Activated T-cell treated with anti-CD3 and anti-CD28 coated beads, Interleukin-2, amount 50 U/mL, for 4 hours (primary cell): ENCODE measurements around the gene MLEC. TPM values are rescaled to one million over a fixed set of nuclear protein-coding genes. Genes with fewer than 3 reads are reported as not detected.
A peak's percentile ranks its signal among the peaks of the same experiment; 100 is the strongest.

ENCODE experiments used
- ATAC-seq, 2 donors: fragments of 200-7000 bp; cut with Tn5 transposase; one replicate each; pipeline ENCODE4 v1.10.0; 2021
- DNase-seq: peaks from one replicate; pipeline ENCODE4 v3.0.0-alpha.2; 2020
- H3K27me3 Mint-ChIP-seq: one replicate; pipeline ENCODE4 v1.8.0; 2021; ENCODE audit warnings: low read depth, mixed read lengths
- H3K36me3 Mint-ChIP-seq: one replicate; pipeline ENCODE4 v1.8.0; 2022; ENCODE audit warnings: mixed read lengths; ENCODE audit not compliant: insufficient read depth
- H3K4me1 Mint-ChIP-seq: one replicate; pipeline ENCODE4 v1.8.0; 2021; ENCODE audit warnings: low read depth, mixed read lengths
- H3K4me3 Mint-ChIP-seq: one replicate; pipeline ENCODE4 v1.8.0; 2021; ENCODE audit warnings: mild to moderate bottlenecking, moderate library complexity, mixed read lengths
- H3K9me3 Mint-ChIP-seq: one replicate; pipeline ENCODE4 v1.8.0; 2021; ENCODE audit warnings: mixed read lengths
- total RNA-seq, 3 donors: library from RNA; stranded (reverse); gene quantifications; one replicate each; pipeline ENCODE4 v1.2.1, GENCODE V29; 2021

MLEC gene
- total RNA-seq, 3 donors from 2014 or later: 153 to 172 (median 153) TPM

GRCh38 chr12:120693848-120694247 lies 6.9 kb downstream of the MLEC start:
- no peak overlapping the region for H3K4me3 Mint-ChIP-seq
- no peaks in the 10 kb centered on the region for H3K27me3 Mint-ChIP-seq
- no peak for DNase-seq
- H3K4me1 Mint-ChIP-seq: peaks cover 39% of the 10 kb centered on the region
- ATAC-seq: no peak
- H3K36me3 Mint-ChIP-seq: peaks cover 48% of the 10 kb centered on the region
- no peaks in the 10 kb centered on the region for H3K9me3 Mint-ChIP-seq

- ATAC-seq (no peak), DNase-seq (no peak)
- Mint-ChIP-seq H3K4me1 (peaks cover 15% of the 10 kb centered on the region), H3K9me3 (no peaks in the 10 kb centered on the region), H3K4me3 (no peak overlapping the region), H3K36me3 (peaks cover 67% of the 10 kb centered on the region), H3K27me3 (no peaks in the 10 kb centered on the region)
Measured at GRCh38 chr12:120696626-120697025, 9.7 kb downstream of the MLEC start.

GRCh38 chr12:120697344-120697743 lies 10.4 kb downstream of the MLEC start:
- ATAC-seq: no peak
- no peak for DNase-seq
- Mint-ChIP-seq H3K36me3 (peaks cover 67% of the 10 kb centered on the region), H3K4me3 (no peak overlapping the region), H3K9me3 (no peaks in the 10 kb centered on the region), H3K27me3 (no peaks in the 10 kb centered on the region), H3K4me1 (peaks cover 11% of the 10 kb centered on the region)

GRCh38 chr12:120698665-120699064 lies 11.7 kb downstream of the MLEC start:
- H3K27me3 Mint-ChIP-seq: no peaks in the 10 kb centered on the region
- H3K9me3 Mint-ChIP-seq: no peaks in the 10 kb centered on the region
- peaks cover 60% of the 10 kb centered on the region for H3K36me3 Mint-ChIP-seq
- H3K4me1 Mint-ChIP-seq: no peaks in the 10 kb centered on the region
- DNase-seq (no peak), ATAC-seq (no peak)
- H3K4me3 Mint-ChIP-seq: no peak overlapping the region

- H3K36me3 Mint-ChIP-seq: peaks cover 55% of the 10 kb centered on the region
- no peak for DNase-seq
- no peaks in the 10 kb centered on the region for H3K9me3 Mint-ChIP-seq
- ATAC-seq: no peak
- no peak overlapping the region for H3K4me3 Mint-ChIP-seq
- H3K27me3 Mint-ChIP-seq: no peaks in the 10 kb centered on the region
- no peaks in the 10 kb centered on the region for H3K4me1 Mint-ChIP-seq
Measured at GRCh38 chr12:120699553-120699952, 12.6 kb downstream of the MLEC start.

- no peaks in the 10 kb centered on the region for H3K27me3 Mint-ChIP-seq
- H3K36me3 Mint-ChIP-seq: peaks cover 46% of the 10 kb centered on the region
- ATAC-seq (no peak), DNase-seq (no peak)
- no peak overlapping the region for H3K4me3 Mint-ChIP-seq
- H3K4me1 Mint-ChIP-seq: no peaks in the 10 kb centered on the region
- no peaks in the 10 kb centered on the region for H3K9me3 Mint-ChIP-seq
Measured at GRCh38 chr12:120700886-120701285, 13.9 kb downstream of the MLEC start.

GRCh38 chr12:120702637-120703036 lies 15.7 kb downstream of the MLEC start:
- Mint-ChIP-seq H3K4me3 (no peak overlapping the region), H3K9me3 (no peaks in the 10 kb centered on the region), H3K36me3 (peaks cover 29% of the 10 kb centered on the region), H3K27me3 (no peaks in the 10 kb centered on the region), H3K4me1 (no peaks in the 10 kb centered on the region)
- DNase-seq (no peak), ATAC-seq (no peak)

- Mint-ChIP-seq H3K9me3 (no peaks in the 10 kb centered on the region), H3K4me3 (no peak overlapping the region), H3K4me1 (no peaks in the 10 kb centered on the region), H3K36me3 (peaks cover 25% of the 10 kb centered on the region), H3K27me3 (no peaks in the 10 kb centered on the region)
- ATAC-seq: no peak
- DNase-seq: no peak
Measured at GRCh38 chr12:120703311-120703942, 16.5 kb downstream of the MLEC start.

- no peak for DNase-seq
- Mint-ChIP-seq H3K9me3 (no peaks in the 10 kb centered on the region), H3K4me3 (no peak overlapping the region), H3K27me3 (no peaks in the 10 kb centered on the region), H3K4me1 (peaks cover 7% of the 10 kb centered on the region), H3K36me3 (peaks cover 6% of the 10 kb centered on the region)
- ATAC-seq: no peak
Measured at GRCh38 chr12:120705618-120706017, 18.7 kb downstream of the MLEC start.

- DNase-seq (no peak), ATAC-seq (no peak)
- H3K36me3 Mint-ChIP-seq: peaks cover 2% of the 10 kb centered on the region
- no peaks in the 10 kb centered on the region for H3K9me3 Mint-ChIP-seq
- H3K4me1 Mint-ChIP-seq: peaks cover 7% of the 10 kb centered on the region
- no peak overlapping the region for H3K4me3 Mint-ChIP-seq
- no peaks in the 10 kb centered on the region for H3K27me3 Mint-ChIP-seq
Measured at GRCh38 chr12:120706029-120706428, 19.1 kb downstream of the MLEC start.

- no peaks in the 10 kb centered on the region for H3K27me3 Mint-ChIP-seq
- H3K4me3 Mint-ChIP-seq: no peak overlapping the region
- ATAC-seq (no peak), DNase-seq (no peak)
- peaks cover 3% of the 10 kb centered on the region for H3K36me3 Mint-ChIP-seq
- peaks cover 27% of the 10 kb centered on the region for H3K4me1 Mint-ChIP-seq
- H3K9me3 Mint-ChIP-seq: no peaks in the 10 kb centered on the region
Measured at GRCh38 chr12:120708651-120709050, 21.7 kb downstream of the MLEC start.

GRCh38 chr12:120710031-120710804 lies 23.3 kb downstream of the MLEC start, which contains the start of gene UNC119B:
TSS of gene UNC119B (plus strand) at chr12:120710458. CDS start at chr12:120710475, 17 bp downstream.
- Mint-ChIP-seq H3K27me3 (no peaks in the 10 kb centered on the region), H3K9me3 (no peaks in the 10 kb centered on the region), H3K4me3 (peak within 1 kb of the TSS; percentile 87), H3K4me1 (peaks cover 31% of the 10 kb centered on the region), H3K36me3 (peaks cover 11% of the 10 kb centered on the region)
- ATAC-seq (peak; percentile 87 to 91), DNase-seq (peak; percentile 73)

- ATAC-seq (peak; percentile 53 to 58), DNase-seq (peak; percentile 11)
- Mint-ChIP-seq H3K9me3 (no peaks in the 10 kb centered on the region), H3K36me3 (peaks cover 11% of the 10 kb centered on the region), H3K27me3 (no peaks in the 10 kb centered on the region), H3K4me3 (peak overlapping the region; percentile 87), H3K4me1 (peaks cover 31% of the 10 kb centered on the region)
Measured at GRCh38 chr12:120710805-120711296, 23.9 kb downstream of the MLEC start.

GRCh38 chr12:120711411-120711810 lies 24.5 kb downstream of the MLEC start:
- no peaks in the 10 kb centered on the region for H3K9me3 Mint-ChIP-seq
- DNase-seq: no peak
- H3K27me3 Mint-ChIP-seq: no peaks in the 10 kb centered on the region
- H3K4me1 Mint-ChIP-seq: peaks cover 31% of the 10 kb centered on the region
- H3K4me3 Mint-ChIP-seq: peak overlapping the region; percentile 87
- peaks cover 14% of the 10 kb centered on the region for H3K36me3 Mint-ChIP-seq
- ATAC-seq: no peak

GRCh38 chr12:120712610-120713009 lies 25.7 kb downstream of the MLEC start:
- Mint-ChIP-seq H3K9me3 (no peaks in the 10 kb centered on the region), H3K4me3 (no peak overlapping the region), H3K4me1 (peaks cover 31% of the 10 kb centered on the region), H3K27me3 (no peaks in the 10 kb centered on the region), H3K36me3 (peaks cover 17% of the 10 kb centered on the region)
- DNase-seq: no peak
- no peak for ATAC-seq
